Measurements from ENCODE around the gene RASSF4.

RASSF4 gene

DNA sequence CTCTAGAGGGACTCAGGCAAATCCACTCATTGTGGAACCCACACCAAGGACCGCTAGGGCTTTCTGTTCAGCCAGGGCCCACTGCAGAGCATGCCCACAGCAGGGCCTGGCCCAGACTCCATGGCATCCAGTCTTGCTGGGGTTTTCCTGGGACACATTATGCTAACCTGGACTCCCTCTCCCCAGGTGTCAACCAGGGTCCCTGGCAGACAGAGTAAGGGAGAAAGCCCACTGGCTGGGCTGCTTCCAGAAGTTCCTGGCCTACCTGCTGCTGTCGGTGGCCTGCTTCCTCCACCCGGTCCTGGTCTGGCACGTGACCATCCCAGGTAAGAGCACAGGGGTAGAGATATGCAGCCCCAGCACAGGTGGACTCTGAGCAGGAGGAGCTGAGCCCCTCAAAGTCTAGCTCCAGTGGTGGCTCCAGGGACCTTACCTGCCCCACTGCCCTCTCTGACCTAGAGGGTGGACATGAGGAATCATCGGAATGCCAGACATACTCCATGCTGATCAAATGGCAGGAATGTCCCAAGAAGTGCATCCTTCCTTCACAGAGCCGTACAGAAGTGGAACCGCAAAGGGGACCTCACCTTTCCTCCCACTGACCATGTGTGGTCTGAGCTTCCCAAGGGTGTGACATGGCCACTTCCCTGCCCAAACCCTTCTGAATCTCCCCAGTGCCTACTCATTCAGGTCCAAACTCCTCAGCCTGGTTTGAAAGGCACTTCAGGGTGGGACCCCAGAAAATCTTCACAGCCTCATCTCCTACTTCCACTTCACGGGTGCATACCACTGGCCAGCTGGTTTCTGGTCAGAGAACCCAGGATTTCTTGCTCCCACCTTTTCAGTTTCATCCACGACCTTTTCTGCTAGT lies 25.9 kb upstream of the RASSF4 start:
- peak overlapping the region; percentile 75 for H3K4me2 ChIP-seq
- TF ChIP-seq Cebpa-rat (IDR thresholded peaks at IDR 0.05), result no peak
- no peaks in the 10 kb centered on the region for H4K20me1 ChIP-seq
- peaks cover 11% of the 10 kb centered on the region; the same call in 1 of the 2 replicates for H3K9me3 ChIP-seq
- H3K27ac ChIP-seq, result peak overlapping the region; percentile 79
- H3K27me3 ChIP-seq, result no peaks in the 10 kb centered on the region
- 0 out of 2 replicates have a peak overlapping the region, but pooled peaks have one; percentile 40 for H3K9ac ChIP-seq
- H3K4me1 ChIP-seq, result peaks cover 53% of the 10 kb centered on the region
- no peaks in the 10 kb centered on the region for H3K36me3 ChIP-seq
- H3K4me3 ChIP-seq, result no peak overlapping the region

DNA sequence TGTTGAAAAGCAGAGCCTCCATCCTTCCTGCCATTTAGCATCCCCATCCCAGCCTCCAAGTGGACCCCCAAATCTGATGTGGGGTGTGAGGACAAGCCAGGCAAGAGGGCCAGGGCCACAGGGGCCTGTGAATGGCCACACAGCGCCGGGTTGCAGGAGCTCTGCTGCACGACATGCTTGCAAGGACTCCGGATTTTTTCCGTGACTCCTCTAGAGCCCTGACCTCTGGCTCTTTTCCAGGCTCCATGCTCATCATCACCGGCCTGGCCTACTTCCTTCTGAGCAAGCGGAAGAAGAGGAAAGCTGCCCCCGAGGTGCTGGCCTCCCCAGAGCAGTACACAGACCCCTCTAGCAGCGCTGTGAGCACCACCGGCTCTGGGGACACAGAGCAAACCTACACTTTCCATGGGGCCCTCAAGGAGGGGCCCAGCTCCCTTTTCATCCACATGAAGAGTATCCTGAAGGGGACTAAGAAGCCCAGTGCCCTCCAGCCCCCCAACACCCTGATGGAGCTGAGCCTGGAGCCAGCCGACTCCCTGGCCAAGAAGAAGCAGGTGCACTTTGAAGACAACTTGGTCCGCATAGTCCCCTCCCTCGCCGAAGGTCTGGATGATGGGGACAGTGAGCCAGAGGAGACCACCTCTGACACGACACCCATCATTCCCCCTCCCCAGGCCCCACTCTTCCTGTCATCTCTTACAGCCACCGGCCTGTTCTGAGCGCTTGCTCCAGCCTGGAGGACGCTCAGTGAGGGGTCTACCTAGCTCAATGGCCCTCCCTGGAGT lies 25.0 kb upstream of the RASSF4 start:
- H3K27ac ChIP-seq, result peak overlapping the region; percentile 79
- peaks cover 18% of the 10 kb centered on the region for H3K9me3 ChIP-seq
- H3K4me1 ChIP-seq, result peaks cover 53% of the 10 kb centered on the region
- no peak for TF ChIP-seq Cebpa-rat (IDR thresholded peaks at IDR 0.05)
- no peaks in the 10 kb centered on the region for H3K36me3 ChIP-seq
- no peak overlapping the region for H3K4me3 ChIP-seq
- H3K9ac ChIP-seq, result no peak overlapping the region
- peak overlapping the region; percentile 75 for H3K4me2 ChIP-seq
- H3K27me3 ChIP-seq, result no peaks in the 10 kb centered on the region
- no peaks in the 10 kb centered on the region for H4K20me1 ChIP-seq

DNA sequence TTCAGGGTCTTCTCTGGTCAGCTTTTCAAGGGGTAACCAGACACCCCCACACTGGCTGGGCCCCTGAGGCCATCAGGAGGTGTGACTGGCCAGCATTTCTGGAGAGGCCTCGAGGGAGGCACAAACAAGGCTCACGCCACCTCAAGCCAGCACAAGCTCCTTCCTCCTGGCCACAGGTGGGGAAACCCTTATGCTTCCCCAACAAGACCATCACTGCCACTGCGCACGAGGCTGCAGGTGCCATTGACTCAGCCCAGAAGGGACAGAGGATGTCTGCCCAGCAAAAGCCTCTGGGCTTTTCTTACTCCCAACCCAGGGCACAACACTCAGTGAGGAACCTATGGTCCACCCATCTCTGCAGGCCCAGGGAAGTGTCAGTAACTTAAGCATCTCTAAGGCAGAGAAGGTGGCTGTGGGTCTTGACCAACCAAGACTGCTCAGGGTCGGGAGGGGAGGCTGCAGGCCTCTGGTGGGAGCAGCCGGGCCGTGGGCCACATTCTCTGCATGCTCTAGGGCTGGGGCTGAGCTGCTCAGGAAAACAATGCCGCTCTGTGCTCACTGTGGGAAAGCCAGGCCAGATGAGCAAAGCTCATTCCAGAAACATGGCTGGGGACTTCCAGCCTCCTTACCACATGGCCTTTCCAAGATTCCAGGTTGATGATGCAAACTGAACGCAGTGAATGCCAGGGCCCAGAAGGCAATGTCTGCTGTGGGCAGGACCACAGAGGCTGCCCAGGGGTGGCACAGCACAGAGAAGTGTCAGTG lies 24.2 kb upstream of the RASSF4 start:
- peak overlapping the region; percentile 79 for H3K27ac ChIP-seq
- H3K4me1 ChIP-seq, result peaks cover 53% of the 10 kb centered on the region
- no peak for TF ChIP-seq Cebpa-rat (IDR thresholded peaks at IDR 0.05)
- no peaks in the 10 kb centered on the region for H3K36me3 ChIP-seq
- H3K9ac ChIP-seq, result peak overlapping the region; percentile 32; the same call in 1 of the 2 replicates
- H3K4me3 ChIP-seq, result peak overlapping the region; percentile 26; the same call in 1 of the 2 replicates
- H3K27me3 ChIP-seq, result no peaks in the 10 kb centered on the region
- peaks cover 18% of the 10 kb centered on the region for H3K9me3 ChIP-seq
- no peaks in the 10 kb centered on the region for H4K20me1 ChIP-seq
- H3K4me2 ChIP-seq, result peak overlapping the region; percentile 75

DNA sequence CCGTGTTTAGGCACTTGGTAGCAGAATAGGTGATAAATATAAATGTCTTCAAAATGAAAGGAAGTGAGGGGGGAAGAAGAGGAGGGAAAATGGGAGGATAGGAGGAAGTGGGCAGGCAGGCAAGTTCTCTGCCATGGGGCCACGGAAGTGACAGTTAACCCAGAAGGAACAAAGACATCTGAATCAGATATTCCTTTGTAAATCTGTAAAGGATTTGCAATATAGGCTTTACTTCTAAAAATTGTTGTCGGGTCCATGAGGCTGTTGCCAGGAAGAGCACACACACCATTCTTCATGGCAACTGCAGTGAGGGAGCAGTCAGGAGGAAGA lies 23.7 kb upstream of the RASSF4 start:
- Histone ChIP-seq H3K4me1 (peaks cover 53% of the 10 kb centered on the region), H3K36me3 (no peaks in the 10 kb centered on the region), H3K9ac (peak overlapping the region; percentile 32; the same call in 1 of the 2 replicates), H3K27me3 (no peaks in the 10 kb centered on the region), H3K27ac (peak overlapping the region; percentile 79), H3K4me2 (peak overlapping the region; percentile 75), H4K20me1 (no peaks in the 10 kb centered on the region), H3K9me3 (peaks cover 22% of the 10 kb centered on the region), H3K4me3 (peak overlapping the region; percentile 26; the same call in 1 of the 2 replicates)
- no peak for TF ChIP-seq Cebpa-rat (IDR thresholded peaks at IDR 0.05)

DNA sequence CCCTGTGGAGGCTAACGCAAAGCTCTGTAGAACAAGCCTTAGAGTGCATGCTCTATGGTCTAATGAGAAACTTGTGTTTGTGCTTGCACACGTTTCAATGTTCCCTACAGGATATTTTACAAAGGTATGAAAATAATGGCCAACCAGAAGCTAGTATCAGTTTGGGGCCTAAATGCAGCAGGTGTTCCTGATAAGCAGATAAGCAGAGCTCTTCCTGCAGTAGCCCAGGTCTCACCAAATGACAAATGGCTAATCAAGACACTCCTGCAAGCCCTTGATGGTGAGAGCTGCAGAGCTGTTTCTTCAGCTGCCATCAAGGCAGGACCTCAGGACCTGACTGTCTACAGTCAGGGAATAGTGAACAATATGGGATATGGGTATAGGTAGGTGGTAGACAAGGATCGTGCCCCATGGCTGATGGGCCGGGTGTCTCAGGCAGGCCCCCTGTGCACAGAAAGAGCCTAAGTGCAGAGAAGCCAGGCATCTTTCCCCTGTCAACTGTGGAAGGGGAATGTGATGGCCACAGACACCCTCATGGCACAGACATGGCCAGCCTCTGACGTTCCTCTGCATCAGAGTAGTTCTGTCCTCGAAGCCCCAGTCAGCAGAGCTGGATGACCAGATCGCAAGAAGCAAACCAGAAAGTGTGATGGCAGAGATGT lies 23.2 kb upstream of the RASSF4 start:
- H3K27me3 ChIP-seq, result no peaks in the 10 kb centered on the region
- no peaks in the 10 kb centered on the region for H4K20me1 ChIP-seq
- TF ChIP-seq Cebpa-rat (IDR thresholded peaks at IDR 0.05), result no peak
- peaks cover 53% of the 10 kb centered on the region for H3K4me1 ChIP-seq
- peak overlapping the region; percentile 32; the same call in 1 of the 2 replicates for H3K9ac ChIP-seq
- H3K4me2 ChIP-seq, result peak overlapping the region; percentile 75
- peak overlapping the region; percentile 79 for H3K27ac ChIP-seq
- peaks cover 24% of the 10 kb centered on the region for H3K9me3 ChIP-seq
- H3K4me3 ChIP-seq, result 0 out of 2 replicates have a peak overlapping the region, but pooled peaks have one; percentile 26
- no peaks in the 10 kb centered on the region for H3K36me3 ChIP-seq

DNA sequence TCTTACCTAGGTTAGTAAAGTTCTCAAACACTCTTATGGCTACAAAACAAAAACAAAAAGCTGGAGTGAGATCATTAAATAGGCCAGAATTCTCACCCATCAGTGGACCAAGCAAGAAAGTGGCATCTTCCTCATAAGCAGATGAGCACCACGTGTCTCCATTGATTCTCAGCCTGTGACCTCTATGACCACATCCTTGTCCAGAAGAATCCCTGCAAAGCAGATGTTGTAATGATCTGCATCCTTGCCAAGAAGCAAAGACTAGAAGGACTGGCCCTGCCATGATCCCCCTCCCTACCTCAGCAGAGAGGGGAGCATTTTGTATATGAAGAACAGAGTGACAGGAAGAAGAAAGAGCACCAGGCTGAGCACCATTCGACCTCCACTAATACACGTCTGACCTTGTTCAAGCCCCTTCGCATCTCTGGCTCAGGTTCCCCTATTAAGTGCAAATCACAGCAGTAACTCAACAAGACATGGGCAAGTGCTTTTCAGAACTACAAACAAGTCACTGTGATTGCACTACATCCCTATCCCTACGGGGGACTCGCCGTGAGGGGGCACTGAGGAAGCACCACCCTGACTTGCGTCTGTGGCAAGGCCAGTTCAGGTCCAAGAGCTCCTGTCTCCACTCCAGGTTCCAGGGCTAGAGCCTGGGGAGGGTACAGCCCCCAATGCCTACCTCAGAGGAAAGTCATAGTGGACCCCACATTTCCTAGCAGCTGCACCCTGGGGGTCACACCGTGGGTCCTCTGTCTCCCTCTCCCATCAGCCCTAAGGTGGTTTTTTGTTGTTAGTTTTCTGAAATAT lies 22.2 kb upstream of the RASSF4 start:
- H3K27ac ChIP-seq, result peak overlapping the region; percentile 79; the same call in 1 of the 2 replicates
- H3K27me3 ChIP-seq, result no peaks in the 10 kb centered on the region
- no peaks in the 10 kb centered on the region for H4K20me1 ChIP-seq
- H3K4me3 ChIP-seq, result no peak overlapping the region
- no peak overlapping the region for H3K9ac ChIP-seq
- H3K4me1 ChIP-seq, result peaks cover 50% of the 10 kb centered on the region
- peaks cover 24% of the 10 kb centered on the region for H3K9me3 ChIP-seq
- H3K4me2 ChIP-seq, result peak overlapping the region; percentile 75
- no peaks in the 10 kb centered on the region for H3K36me3 ChIP-seq
- no peak for TF ChIP-seq Cebpa-rat (IDR thresholded peaks at IDR 0.05)

DNA sequence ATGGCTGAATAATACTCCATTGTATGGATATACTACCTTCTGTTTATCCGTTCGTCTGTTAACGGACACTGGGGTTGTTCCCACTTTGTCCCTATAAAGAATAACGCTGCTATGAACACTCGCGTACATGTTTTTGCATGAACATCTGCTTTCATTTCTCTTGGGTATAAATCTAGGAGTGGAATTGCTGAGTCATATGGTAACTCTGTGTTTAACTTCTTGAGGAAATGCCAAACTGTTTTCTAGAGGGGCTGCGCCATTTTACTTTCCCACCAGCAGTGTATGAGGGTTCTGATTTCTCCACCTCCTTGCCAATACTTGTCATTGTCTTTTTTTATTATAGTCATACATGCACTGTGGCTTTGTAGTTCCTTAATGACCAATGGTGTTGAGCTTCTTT lies 20.6 kb upstream of the RASSF4 start:
- H3K4me3 ChIP-seq, result no peak overlapping the region
- peaks cover 24% of the 10 kb centered on the region for H3K9me3 ChIP-seq
- peaks cover 34% of the 10 kb centered on the region for H3K4me1 ChIP-seq
- no peak overlapping the region for H3K9ac ChIP-seq
- H3K27me3 ChIP-seq, result no peaks in the 10 kb centered on the region
- H4K20me1 ChIP-seq, result no peaks in the 10 kb centered on the region
- H3K4me2 ChIP-seq, result no peak overlapping the region
- TF ChIP-seq Cebpa-rat (IDR thresholded peaks at IDR 0.05), result no peak
- no peak overlapping the region for H3K27ac ChIP-seq
- H3K36me3 ChIP-seq, result no peaks in the 10 kb centered on the region

DNA sequence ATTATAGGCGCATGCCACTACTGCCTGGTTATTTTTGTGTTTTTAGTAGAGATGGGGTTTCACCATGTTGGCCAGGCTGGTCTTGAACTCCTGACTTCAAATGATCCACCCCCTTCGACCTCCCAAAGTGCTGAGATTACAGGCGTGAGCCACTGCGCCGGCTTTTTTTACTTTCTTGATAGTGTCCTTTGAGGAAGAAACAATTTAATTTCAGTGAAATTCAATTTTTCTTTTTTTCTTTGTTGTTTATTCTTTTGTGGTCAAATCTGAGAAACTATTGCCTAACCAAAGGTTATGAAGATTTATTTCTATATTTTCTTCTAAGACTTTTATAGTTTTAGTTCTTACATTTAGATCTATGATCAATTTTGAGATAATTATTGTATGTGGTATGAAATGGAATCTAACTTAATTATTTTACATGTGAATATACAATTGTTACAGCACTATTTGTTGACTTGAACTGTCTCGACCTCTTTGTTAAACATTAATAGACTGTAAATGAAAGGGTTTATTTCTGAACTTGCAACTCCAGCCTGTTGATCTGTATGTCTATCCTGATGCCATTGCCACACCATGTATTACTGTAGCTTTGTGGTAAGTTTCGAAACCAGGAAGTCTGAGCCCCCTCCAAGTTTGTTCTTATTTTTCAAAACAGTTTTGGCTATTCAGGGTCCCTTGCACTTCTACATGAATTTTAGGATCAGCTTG lies 19.8 kb upstream of the RASSF4 start:
- Histone ChIP-seq H3K9ac (no peak overlapping the region), H3K4me3 (no peak overlapping the region), H3K4me2 (no peak overlapping the region), H3K4me1 (peaks cover 25% of the 10 kb centered on the region), H3K27ac (no peak overlapping the region), H3K36me3 (no peaks in the 10 kb centered on the region), H4K20me1 (no peaks in the 10 kb centered on the region), H3K27me3 (no peaks in the 10 kb centered on the region), H3K9me3 (peaks cover 31% of the 10 kb centered on the region)
- TF ChIP-seq Cebpa-rat (IDR thresholded peaks at IDR 0.05), result no peak
